Measurements from ENCODE around the gene PRELID2.

- no peak for TF ChIP-seq POLR2A (IDR thresholded peaks at IDR 0.05; ENCODE audit: low read depth, low read length)
- no peak for TF ChIP-seq POLR2AphosphoS5 (IDR thresholded peaks at IDR 0.05; ENCODE audit: low read depth, low read length)
- TF ChIP-seq SPI1 (IDR thresholded peaks at IDR 0.05; ENCODE audit: low read depth, low read length): no peak
- TF ChIP-seq TAF1 (IDR thresholded peaks at IDR 0.05; ENCODE audit: low read depth, low read length): no peak
- TF ChIP-seq POU2F2 (IDR thresholded peaks at IDR 0.05; ENCODE audit: low read depth, low read length): no peak
Measured at GRCh38 chr5:145787996-145788395, 47.1 kb downstream of the PRELID2 start.
